GM19025 (cell line): ENCODE measurements around the gene IL1RAPL1.
"Not testable (repeated sequence)": the region's sequence is repeated elsewhere in the genome, so short reads cannot be mapped to it uniquely, and the experiment has no call there.

Experiments
- ATAC-seq: cut with Tn5 transposase; IDR thresholded peaks from one replicate; pipeline ENCODE4 v1.9.1; 2021; ENCODE audit warnings: mild to moderate bottlenecking, low read depth, moderate library complexity; ENCODE audit not compliant: unreplicated experiment

Gene IL1RAPL1

GRCh38 chrX:29067351-29067750, 480.1 kb downstream of the IL1RAPL1 start:
- no peak for ATAC-seq

DNA sequence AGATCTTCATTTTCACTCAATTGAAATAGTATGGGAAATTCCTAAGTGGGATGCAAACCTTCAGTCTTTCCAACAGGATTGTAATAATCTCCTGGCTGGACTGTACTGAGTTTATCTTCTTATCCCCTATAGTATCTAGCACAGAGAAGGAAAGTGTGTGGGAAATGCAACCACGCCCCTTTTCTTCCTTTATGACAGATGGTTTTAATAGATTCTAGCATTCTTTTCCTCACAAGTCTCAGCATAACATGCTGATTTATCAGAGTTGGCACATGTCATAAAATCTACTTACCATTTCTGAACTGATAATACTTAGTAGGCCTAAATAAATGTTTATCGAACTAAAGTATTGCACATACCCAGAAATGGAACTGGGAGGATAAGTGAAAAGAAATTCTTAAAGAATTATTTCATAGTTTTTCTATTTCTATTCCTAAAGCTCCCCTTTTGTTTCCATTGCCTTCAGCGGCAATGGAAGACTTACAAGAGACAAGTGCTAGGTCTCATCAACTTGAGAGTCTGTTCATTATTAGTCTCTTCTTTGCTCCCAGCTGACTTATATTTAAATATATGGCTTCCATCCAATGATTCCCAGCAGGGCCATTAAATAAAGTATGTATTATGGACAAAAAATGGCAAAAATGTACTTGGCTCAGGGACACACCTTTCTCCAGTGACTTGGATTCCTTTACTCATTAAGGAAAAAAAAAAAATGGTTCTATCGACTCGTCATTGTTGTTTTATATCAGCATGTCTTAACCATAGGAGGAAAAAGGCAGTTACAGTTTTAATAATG, 484.5 kb downstream of the IL1RAPL1 start:
- no peak for ATAC-seq

DNA sequence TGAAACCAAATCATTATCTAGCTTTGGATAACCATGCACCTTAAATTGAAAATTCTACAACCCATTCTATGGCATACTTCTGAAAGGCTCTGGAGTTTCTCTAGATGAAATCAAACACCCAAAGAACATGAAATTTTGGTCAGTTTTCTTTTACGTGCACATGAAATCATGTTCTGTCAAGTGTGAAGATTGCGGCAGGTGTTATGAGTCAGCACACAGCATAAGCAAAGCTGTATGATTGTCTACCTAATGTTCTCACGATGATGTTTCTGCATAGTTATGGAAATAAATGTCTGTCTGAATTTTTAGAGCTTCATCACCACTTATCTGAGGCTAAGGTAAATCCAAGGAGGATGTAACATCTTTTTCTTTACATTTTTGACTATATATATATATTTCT, 495.3 kb downstream of the IL1RAPL1 start:
- no peak for ATAC-seq

- ATAC-seq = no peak
These were observed 496.6 kb downstream of the IL1RAPL1 start for GRCh38 chrX:29083823-29084222.

DNA sequence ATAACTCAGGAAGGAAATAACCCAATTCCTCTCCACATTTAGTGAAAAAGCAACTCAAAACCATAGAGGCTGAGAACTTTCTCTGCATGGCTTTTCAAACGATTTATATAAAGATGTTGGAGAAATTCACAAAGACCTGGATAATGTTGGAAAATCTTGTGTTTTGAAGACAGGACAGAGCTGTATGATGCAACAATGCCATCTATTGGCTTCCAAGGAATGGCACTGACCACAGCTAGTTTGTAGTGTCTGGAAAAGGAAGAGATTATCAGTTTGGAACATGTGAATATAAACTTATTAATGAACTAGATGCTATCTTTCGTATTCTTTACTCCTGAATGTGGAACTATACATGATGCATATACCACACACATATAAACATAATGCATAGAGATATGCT, 503.6 kb downstream of the IL1RAPL1 start:
- ATAC-seq = no peak

GRCh38 chrX:29107231-29107630, 520.0 kb downstream of the IL1RAPL1 start:
- ATAC-seq = no peak

DNA sequence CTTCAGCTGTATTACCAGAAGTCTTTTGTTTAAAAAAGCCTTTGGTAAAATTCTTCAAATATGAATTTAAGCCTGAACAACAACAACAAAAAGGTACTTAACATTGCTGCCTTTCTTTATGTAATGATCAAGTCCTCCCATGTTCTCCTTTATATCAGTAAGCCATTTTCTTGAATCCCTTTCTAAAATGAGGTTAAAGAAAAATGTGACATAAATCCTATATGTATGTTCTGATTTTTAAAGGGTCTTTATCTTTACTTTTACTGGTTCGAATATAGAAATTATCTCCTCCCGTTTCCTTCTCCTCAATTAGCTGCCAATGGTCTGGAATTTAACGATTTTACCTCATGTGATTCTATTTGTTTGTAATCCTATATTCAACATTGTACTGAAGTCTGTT, 522.8 kb downstream of the IL1RAPL1 start:
- ATAC-seq = no peak

GRCh38 chrX:29113221-29113620, 526.0 kb downstream of the IL1RAPL1 start:
- no peak for ATAC-seq

DNA sequence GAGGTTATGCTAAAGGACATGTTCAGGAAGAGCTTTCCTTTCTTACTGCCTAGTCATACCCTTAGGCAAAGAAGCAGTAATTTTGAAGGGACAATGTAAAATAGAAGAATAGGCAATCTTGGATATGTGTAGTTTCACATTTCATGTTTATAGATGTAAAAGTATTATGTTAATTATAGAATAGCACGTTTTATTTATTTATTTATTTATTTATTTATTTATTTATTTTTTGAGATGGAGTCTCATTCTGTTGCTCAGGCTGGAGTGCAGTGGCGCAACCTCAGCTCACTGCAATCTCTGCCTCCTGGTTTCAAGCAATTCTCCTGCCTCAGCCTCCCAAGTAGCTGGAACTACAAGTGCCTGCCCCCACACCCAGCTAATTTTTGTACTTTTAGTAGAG, 535.6 kb downstream of the IL1RAPL1 start:
- ATAC-seq = not testable (repeated sequence)

- no peak for ATAC-seq
These were observed 543.7 kb downstream of the IL1RAPL1 start for GRCh38 chrX:29130905-29131304.

GRCh38 chrX:29136904-29137303, 549.7 kb downstream of the IL1RAPL1 start:
- ATAC-seq = no peak

DNA sequence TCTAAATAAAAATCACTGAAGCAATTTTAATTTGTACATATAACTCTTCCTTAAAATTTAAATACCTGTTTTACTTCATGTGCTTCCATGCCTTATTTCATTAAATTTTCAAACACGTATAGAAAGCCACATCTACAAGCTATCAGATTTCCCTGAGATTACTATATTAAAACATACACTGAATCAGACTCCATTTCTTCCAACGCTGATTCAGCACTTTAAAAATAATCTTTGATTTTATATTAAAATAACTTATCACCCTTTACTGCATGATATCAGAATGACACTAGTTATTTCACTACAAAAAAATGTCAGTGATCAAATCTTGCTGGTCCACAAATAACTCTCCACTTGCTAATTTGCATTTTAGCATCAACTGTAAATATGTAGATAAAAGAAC, 550.8 kb downstream of the IL1RAPL1 start:
- no peak for ATAC-seq

- ATAC-seq = no peak
These were observed 556.1 kb downstream of the IL1RAPL1 start for GRCh38 chrX:29143356-29143755.

DNA sequence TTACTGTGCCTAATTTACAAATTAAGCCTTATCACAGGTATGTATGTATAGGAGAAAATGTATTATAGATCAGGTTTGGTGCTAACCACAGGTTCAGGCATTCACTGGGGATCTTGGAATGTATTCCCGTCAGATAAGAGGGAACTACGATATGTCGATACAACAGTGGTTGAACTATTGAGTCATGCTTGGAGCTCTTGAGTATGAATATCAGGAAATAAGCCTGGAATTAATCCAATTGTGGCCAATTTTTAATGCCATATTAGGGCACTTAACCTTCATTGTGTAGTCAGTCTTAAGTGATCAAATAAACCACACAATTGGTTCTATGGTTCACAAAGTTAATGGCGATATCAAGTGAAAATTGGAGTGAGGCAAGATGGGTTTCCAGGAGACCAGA, 556.5 kb downstream of the IL1RAPL1 start:
- ATAC-seq = no peak

GRCh38 chrX:29145316-29145715, 558.1 kb downstream of the IL1RAPL1 start:
- no peak for ATAC-seq

GRCh38 chrX:29148511-29148910, 561.3 kb downstream of the IL1RAPL1 start:
- no peak for ATAC-seq

DNA sequence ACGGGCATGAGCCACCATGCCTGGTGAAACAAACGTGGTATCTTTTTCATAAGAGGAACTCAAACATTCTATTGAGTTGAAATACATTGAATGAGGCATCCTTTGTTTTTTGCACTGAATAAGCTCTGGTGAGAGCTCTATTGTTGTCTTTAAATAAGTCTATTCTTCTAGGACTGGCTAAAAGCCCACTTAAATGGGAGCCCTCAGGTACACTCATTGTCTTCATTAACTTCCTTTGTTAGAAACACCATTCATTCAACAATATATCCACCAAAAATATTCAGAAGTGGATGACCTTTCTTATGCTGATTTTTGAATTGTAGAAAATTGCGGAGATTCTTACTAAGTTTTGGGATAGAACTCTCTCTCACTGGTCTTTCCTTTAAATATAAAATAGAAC, 568.0 kb downstream of the IL1RAPL1 start:
- ATAC-seq = no peak

DNA sequence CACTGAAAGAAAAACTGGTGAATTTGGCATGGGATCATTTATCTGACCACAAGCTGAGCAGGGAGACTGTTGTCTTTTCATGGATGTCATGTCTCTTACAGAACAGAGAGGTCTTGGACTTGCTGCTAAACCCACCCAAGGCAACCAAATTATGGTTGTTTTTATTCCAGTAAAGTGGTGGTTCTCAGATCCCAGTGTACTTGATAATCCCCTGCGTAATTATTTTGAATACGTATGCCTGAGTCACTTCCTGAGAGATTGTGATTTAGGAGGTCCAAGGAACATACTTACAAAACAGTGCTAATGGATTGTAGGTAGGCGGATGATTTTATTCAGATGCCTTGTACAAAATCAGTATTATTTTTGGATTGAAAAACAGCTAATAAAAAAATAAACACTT, 585.6 kb downstream of the IL1RAPL1 start:
- ATAC-seq = no peak

DNA sequence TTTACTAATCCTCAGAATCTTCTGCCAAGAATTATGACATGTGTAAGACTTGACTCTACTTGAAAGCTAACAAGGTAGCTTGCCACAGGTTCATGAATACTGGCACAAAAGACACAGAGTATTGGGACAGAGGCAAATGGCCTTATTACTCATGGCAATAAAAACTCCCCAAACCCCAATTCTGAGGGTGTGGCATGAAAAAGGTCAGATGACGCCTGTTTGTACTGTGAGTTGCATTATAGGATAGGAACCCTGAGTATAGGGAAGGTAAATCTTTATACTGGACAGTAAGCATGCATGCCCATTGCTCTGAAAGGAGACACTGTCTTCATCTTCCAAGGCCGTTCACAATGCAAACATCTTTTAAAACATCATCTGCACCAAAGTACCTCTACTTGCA, 600.0 kb downstream of the IL1RAPL1 start:
- ATAC-seq = no peak

GRCh38 chrX:29196501-29196900, 609.3 kb downstream of the IL1RAPL1 start:
- no peak for ATAC-seq

GRCh38 chrX:29215251-29215650, 628.0 kb downstream of the IL1RAPL1 start:
- no peak for ATAC-seq

GRCh38 chrX:29225670-29226069, 638.4 kb downstream of the IL1RAPL1 start:
- no peak for ATAC-seq

DNA sequence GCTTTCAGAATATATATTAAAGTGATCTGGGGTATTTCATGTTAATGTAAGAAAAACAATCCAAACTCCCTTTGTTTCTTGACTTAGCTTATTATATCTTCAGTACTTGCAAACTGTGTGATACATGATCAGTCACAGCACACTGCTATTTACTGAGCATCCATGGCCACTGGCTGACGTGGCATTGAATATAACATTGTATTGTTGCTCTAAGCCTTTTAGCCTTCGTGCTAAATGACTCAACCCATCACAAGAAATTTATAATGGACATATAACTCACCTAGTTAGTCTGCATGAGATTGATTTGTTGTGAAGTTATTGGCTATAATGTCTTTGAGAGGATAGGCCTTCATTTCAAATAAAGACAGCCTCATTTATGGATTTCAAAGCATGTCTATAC, 642.6 kb downstream of the IL1RAPL1 start:
- no peak for ATAC-seq
